Kidney tubule cell (primary cell): ENCODE results near the gene SEC16B.

Experiments
- DNase-seq: peaks from one replicate; pipeline ENCODE4 v3.0.0-alpha.2; 2018; ENCODE audit warnings: low spot score

SEC16B gene, protein sequence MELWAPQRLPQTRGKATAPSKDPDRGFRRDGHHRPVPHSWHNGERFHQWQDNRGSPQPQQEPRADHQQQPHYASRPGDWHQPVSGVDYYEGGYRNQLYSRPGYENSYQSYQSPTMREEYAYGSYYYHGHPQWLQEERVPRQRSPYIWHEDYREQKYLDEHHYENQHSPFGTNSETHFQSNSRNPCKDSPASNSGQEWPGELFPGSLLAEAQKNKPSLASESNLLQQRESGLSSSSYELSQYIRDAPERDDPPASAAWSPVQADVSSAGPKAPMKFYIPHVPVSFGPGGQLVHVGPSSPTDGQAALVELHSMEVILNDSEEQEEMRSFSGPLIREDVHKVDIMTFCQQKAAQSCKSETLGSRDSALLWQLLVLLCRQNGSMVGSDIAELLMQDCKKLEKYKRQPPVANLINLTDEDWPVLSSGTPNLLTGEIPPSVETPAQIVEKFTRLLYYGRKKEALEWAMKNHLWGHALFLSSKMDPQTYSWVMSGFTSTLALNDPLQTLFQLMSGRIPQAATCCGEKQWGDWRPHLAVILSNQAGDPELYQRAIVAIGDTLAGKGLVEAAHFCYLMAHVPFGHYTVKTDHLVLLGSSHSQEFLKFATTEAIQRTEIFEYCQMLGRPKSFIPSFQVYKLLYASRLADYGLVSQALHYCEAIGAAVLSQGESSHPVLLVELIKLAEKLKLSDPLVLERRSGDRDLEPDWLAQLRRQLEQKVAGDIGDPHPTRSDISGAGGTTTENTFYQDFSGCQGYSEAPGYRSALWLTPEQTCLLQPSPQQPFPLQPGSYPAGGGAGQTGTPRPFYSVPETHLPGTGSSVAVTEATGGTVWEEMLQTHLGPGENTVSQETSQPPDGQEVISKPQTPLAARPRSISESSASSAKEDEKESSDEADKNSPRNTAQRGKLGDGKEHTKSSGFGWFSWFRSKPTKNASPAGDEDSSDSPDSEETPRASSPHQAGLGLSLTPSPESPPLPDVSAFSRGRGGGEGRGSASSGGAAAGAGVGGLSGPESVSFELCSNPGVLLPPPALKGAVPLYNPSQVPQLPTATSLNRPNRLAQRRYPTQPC

DNA sequence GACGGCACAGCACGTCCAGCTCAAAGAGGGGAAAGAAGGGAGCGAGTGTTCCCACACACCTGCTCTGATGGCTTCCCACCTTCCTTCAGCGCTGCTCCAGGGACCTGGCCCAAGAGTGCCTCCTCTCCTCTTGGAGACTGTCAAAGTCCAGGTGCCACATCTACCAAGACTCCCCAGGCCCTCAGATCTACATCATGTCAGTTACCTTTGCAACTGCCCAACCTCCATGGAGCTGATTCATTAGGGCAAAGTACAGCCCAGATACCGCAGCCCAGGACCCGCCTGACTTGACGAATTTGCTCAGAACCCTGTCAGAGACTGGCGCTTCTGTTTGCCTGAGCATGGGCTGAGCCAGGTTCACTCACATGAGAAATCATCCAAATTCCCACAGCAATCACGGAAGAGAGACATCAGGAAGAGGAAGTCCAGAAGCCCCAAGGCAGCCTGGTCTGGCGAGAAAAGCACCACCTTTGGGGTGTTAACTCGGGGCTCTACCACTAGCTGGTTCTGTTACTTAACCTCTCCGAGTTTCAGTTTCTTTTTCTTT lies at the start of gene SEC16B:
Gene SEC16B (minus strand): TSS at position 234 of the 547 bp plus-strand sequence. CDS start 2,077 bp downstream, outside the sequence.
- DNase-seq = peak; percentile 80

DNA sequence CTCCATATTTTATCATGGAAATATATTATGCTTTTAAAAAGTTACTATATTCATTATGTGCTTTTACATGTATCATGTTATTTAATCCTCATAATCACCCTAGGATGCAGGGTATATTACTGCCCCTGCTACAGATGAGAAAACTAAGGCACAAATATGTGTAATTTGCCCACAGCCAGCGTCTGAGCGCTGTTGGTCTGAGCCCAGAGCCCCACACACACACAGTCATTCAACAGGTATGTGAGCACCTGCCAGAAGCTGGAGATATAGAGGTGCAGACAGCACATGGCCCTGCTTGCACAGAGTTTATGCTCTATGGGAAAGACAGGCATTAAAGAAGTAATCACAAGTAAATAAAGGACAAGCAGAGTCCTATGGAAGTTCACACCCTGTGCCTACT lies 49.8 kb upstream of the SEC16B start:
- peak; percentile 55 for DNase-seq

DNA sequence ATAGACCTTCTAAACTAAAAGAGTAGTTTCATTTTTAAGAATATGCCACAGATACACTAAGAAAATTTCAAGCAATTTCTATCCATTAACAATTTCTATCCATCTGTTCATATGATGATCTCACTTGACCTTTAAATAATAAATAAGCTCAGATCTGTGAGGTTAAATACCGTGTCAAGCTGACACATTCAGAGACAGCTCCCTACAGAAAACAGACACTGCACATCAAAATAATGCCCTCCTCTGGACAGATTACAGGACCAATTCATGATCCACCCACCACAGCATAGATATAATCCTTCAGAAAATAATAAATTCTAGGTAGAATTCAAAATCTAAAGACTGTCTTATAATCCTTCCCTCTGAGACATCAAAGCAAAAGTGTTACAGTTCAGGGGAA lies 49.4 kb upstream of the SEC16B start:
- DNase-seq = no peak

DNA sequence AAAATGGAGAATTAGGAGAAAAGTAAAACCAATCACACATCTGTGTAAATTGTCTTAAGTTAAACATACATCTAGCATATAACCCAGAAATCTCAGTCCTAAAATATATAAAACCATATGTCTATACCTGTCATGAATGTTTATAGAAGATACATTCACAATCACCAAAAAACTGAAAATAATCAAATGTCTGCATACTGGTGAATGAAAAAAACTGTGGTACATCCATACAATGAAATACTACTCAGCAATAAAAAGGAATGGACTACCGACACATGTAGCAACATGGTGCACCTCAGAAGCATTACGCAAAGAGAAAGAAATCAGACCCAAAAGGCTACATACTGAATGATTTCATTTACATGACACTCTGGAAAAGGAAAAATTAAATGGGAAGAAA lies 47.7 kb upstream of the SEC16B start:
- DNase-seq = no peak

DNA sequence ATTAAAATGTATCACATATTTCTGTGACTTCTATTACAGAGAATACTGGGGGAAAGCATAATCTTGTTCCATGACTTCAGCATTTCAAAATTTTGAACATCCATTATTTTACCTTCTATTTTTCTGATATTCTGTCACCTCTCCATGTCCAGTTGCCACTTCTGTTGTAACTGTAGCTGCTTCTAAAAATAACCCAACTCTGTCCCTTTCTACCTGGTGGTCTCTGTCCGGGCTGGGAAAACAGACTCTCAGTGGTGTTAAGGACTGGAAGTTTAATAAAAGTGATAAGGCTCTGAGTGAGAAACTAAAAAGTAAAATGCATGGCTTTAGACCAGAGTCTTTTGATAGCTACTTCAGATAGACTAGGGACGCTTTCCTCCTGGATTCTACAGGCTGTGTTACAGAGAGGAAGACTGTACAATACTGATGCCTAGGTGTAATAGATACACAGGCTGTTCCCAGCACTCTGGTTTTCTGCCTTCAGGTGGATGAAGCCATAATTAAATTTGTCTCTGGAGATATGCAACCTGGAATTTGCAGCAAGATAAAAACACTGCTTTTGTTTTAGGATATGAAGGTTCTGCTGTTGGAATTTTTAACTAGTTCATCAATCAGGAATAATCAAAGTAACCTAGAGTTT lies 42.1 kb upstream of the SEC16B start:
- DNase-seq = no peak

DNA sequence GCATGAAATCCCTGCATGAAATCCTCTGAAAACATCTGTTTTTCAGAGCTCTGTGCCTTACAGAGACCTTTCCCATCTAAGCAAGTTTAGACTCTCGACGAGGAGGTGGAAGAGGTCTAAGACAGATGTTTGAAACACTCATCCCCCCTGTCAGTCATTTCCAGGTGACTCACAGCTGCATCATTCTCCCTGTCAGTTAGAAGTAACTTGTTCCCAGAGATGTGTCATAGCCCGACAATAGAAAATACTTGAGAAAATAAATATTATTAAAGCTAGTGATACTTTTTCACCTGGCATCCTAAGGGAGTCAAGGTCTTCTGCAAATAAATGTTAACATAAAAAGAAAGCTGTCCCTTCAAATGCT lies 41.6 kb upstream of the SEC16B start:
- DNase-seq = peak; percentile 88

DNA sequence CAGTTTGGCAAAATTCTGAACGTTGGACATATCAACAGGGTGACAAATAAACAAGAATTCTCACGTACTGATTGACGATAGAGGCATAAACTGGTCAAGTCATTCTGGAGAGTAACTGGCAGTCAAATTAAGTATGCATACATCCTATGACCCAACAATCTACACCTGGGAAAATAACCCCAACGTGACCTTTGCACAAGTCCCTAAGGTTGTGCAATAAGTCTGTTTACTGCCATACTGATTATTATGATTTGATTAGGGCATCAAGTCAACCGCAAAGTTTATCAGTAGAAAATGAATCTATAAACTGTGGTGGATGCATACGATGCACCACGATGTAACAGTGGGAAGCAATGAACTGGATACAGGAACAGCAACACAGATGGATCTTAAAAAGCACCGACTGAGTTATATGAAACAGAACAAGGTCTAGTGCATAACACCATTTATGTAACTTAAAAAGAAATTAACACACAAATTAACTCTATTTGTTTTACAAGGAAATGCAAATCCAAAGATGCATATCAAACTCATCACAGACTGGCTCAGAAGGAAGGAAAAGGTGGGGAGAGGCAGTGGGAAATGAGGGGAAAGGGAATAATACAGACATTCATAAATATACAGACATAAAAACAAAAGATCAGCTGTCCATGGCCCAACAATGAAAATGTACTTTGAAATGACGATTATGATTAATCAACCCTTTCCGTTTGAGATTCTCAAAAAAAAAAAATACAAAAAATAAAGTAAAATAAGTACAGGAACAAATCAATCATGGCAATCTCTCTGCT lies 41.0 kb upstream of the SEC16B start:
- DNase-seq = no peak

DNA sequence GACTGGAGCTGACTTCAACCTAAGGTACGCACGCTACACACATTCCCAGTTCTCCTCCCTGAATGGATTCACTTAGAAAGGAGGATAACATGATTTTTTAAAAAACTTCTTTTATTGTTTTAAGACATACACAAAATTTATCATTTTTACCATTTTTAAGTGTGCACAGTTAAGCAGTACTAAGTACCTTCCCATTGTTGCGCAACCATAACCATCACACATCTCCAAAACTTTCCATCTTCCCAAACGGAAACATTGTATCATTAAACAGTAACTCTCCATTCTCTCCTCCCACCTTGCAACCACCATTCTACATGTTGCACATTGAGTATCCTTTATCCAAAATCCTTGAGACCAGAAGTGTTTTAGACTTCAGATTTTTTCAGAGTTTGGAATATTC lies 36.2 kb upstream of the SEC16B start:
- no peak for DNase-seq

DNA sequence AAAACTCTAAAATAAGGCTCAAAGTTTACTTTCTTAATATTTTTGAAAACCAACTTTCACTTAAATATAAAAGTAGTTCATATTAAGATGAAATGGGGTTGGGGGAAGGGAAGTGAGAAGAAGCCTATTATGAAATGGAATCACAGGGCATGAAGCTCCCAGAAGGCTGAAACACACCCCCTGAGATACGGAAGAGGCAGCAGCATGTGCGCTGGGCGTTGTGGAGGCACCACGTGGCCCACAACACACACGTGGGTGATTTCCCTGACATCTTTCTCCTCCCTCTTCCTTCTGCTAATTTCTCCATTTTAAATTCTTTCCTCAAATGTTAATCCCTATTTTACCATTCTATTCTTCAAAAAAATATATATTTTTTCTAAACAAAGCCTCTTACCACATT lies 35.6 kb upstream of the SEC16B start:
- no peak for DNase-seq

DNA sequence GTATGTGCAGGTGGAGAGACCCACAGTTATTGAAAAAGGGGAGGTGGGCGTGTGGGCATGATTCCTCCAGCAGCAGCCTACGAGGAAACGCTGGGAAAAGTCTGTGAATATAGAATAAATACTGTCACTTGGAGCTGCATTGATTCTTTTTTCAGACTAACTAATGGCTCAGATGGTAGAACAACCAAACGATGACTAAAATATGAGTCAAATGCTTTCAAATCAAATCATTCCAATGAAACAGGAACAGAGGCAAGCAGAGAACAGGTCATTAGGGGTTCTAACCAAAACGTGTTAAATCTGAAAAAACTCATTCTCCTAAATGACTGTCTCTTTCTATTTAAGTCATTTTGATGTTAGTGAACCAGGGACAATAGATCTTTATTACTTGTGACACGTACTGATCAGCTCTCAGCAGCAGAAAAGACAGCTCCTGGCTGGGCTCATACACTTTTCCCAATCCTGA lies 35.1 kb upstream of the SEC16B start:
- DNase-seq = peak; percentile 51

DNA sequence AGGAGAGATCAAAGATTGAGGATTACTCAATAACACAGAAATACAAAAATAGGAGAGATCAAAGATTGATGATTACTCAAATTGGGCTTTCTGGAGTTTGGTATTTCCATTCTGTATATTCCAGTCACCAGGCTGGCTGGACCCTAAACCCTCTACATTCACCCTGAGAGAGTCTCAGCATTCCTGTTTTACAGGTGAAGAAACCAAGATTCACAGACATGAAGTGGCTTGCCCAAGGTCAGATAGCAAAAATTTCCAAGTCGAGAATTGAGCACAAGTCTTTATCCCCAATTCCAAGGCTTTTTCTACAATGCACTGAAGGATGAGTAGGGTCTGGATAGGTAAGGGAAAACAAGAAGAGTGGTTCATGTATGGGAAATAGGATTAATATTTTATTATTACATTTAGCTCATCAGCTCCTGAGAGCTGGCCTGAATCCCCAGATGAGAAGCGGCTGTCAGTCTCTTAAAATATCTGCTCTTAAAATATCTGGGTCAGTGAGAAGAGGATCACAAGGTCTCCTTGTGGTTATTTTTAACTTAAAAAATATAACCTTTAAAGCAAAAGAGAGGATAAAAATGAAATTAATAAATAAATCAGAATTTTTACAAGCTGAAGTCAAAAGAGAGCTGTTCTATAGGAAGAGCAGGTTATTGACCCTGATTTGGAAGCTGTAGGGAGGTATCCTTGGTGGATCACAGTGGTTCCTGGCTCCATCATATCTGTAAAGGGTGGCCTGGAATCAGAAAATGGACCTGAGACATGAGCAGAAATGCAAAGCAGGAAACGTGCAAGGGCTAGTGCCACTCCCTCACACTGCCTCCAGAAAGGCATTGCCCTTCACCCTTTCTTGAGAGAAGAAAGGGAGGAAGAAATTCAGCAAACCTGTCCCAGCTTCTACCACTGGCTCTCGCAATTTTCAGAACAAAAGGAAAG lies 29.1 kb upstream of the SEC16B start:
- no peak for DNase-seq

DNA sequence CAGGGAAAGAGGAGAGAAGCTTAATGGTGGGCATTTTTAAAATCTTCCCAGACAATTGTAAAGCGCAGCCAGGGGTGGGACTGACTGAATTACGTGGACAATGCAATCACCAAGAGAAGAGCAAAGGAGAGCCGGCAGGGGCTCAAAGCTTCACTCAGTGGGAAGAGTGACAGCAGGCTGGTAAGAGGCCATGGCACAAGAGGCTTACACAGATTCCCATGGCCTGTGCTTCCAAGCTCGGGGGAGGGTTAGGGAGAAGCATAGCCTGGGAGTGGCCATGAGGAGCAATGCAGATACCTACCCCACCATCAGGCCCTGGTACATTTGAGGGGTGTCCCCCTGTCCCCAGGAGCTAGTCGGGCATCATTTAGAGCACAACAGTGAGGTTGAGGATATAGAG lies 27.1 kb upstream of the SEC16B start:
- no peak for DNase-seq

DNA sequence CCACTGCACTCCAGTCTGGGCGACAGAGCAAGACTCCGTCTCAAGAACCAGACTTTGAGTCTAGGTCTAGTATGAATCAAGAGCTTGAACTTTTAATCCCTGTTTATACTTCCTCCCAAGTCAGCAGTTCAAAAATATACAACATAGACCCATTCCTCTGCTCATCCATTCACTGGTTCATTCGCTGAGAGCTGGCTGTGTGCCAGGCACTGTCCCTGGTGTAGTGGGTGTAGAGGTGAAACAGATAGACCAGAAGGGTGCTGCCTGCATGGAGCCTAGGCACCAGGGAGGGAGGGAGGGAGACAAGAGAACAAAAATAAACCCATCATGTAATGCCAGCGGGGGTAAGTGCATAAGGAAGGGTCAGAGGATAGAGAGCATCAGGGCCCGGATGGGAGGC lies 25.5 kb upstream of the SEC16B start:
- no peak for DNase-seq

DNA sequence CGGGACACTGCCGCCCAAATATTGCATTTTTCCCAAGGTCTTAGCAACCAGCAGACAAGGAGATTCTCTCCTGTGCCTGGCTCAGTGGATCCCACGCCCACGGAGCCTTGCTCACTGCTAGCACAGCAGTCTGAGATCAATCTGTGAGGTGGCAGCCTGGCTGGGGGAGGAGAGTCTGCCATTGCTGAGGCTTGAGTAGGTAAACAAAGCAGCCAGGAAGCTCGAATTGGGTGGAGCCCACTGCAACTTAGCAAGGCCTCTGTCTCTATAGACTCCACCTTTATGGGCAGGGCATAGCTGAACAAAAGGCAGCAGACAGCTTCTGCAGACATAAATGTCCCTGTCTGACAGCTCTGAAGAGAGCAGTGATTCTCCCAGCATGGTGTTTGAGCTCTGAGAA lies 16.4 kb upstream of the SEC16B start:
- DNase-seq = peak; percentile 59

DNA sequence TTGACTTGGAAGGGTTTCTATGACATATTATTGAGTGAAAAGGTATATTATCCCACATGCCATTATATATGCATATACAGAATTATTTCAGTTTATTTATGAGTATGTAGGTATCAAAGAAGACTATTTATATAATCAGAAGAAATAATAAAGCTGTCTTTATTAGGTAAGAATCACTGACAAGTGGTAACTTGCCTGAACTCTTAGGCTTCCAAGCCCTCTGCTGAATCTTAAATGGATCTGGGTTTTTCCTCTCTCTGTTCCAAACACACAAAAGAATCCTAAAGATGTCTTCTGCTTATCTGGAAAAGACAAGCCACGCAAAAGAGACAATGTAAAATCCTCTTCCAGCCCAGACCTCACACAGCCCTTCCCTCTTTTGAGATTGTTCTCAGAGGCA lies 14.9 kb upstream of the SEC16B start:
- DNase-seq = no peak

DNA sequence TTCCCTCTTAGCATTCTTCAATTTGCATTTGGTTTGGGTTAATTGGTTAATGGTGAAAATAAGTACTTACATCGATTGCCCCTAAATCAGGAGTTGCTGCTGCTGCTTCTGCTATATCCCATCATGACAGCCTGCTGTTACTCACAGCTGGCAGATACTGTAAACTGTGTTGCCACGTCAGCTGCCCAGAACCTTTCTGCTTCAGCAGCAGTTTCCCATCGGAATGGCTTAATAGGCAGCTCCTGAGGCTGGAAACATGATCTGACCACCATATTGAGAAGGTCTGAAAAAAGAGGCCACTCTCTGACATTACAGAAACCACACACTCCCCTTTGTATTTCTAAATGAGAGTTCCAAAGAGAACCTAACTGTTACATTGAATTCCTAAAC lies 14.3 kb upstream of the SEC16B start:
- peak; percentile 87 for DNase-seq

DNA sequence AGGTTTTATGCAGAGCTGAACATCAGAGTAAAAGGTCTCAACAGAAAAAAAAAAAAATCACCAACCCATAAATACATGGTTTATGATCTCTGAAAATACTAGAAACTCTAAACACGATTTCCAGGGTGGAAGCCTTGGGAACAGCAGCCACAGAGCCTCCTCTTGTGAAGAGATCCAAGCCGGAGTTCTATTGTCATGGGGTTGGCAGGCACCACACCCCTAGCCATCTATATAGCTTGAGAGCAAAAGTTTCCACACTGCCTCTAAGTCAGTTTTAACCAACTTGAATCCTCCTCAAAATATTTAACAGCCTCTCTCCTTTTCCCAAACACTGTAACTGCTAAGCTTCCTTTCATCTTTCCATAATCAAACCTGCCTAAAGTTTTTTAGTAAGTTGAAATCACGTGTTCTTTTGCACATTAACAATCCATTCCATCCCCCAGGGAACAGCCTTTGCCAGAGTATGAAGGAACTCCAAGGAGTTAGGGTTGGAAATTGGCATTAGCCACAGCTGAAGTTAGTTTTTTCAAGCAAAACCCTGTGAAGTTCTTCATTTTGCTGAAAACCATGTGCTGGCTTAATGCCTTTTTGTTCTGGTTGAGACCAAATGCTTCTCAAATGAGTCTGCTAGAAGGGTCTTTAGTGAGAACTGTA lies 13.8 kb upstream of the SEC16B start:
- DNase-seq = no peak

DNA sequence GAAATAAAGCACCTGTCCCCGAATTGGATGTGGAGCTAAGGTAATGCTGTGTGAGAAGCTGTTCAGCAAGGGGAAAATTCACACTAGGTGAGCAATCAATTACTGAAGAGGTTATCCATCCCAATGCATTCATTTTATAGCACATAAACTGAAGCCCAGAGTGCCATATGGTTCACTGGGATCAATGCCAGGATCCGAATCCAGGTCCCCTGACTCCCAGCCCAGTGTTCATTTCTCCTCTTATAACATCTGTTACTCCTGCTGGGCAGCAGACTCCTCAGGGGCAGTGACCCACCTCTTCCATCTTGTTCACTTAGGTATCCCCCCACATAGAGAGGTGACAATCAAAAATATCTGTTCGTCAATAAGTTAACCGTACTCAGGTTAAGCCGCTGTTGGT lies 13.2 kb upstream of the SEC16B start:
- DNase-seq = no peak

DNA sequence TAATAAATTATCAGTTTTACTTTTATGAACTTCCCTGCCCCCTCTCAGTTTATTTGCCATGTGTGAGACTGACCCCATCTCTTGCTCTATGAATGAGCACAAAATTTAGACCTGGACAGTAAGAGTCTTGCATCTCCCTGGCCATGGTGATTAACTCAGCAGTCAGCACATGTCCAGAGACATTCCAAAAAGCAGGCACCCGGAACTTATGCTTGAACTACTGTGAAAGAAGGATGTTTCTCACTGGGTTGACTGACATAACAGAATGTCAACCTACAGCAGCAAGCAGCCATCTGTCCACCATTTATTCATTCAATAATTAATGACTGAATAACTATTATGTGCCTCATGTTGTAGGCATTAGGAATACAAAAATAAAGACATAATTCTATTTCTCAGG lies 11.3 kb upstream of the SEC16B start:
- DNase-seq = peak; percentile 87

DNA sequence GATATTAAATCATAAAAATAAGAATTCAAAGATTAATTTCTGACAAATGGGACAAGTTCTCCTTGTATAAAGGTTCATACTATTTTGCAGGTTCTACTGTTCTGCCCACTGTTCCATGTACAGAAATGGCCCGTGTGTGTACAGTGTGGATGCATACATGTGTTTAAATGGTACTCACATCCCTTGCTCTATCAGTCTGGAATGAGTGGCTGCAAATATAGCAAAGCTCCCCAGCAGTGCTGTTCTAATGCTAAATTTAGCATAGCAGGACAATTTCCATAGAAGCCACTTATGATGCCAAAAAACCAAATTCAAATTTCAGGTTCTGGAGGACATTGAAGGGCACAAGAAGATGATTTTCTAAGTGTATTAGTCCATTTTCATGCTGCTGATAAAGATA lies 9.4 kb upstream of the SEC16B start:
- DNase-seq = no peak
